GM21381 (cell line): ENCODE results near the gene C11orf24.
"Not testable (repeated sequence)": the region's sequence is repeated elsewhere in the genome, so short reads cannot be mapped to it uniquely, and the experiment has no call there.

Experiments used
- ATAC-seq: cut with Tn5 transposase; IDR thresholded peaks from one replicate; pipeline ENCODE4 v1.9.1; 2021; ENCODE audit warnings: mild to moderate bottlenecking, moderate library complexity; ENCODE audit not compliant: unreplicated experiment

The C11orf24 gene

DNA sequence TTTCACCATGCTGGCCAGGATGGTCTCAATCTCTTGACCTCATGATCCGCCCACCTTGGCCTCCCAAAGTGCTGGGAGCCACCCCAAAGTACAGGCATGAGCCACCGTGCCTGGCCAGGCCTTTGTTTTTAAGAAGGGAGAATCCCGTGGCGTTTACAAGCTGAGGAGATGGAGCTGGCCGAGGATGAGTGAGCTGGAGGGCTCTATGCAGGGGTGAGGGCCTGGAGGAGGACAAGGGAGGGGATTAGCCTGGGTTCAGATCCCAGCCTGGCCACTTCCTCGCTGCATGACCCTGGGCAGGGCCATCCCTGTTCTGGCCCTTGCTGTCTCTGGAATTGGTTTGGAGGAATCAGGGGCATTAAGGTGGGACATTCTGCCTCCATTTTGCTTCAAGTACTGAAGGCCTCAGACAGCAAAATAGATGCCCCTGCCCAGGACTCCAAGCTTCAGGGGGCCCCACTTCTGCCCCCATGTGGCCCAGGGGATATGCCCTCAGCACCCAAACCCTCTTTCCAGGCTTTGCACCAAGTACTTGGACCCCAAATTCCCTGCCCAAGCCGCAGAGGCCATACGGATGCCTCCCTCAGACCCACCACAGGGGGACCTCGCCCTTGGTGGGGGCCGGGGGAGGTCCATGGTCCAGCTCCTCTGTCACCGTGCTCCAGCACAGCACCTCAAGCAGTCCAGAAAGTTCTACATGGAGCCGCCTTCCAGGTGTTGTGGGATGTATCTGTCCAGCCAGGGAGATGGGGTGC is 28.5 kb upstream of the C11orf24 start:
- ATAC-seq = no peak

- not testable (repeated sequence) for ATAC-seq
These were observed 27.7 kb upstream of the C11orf24 start for GRCh38 chr11:68299517-68299879.

DNA sequence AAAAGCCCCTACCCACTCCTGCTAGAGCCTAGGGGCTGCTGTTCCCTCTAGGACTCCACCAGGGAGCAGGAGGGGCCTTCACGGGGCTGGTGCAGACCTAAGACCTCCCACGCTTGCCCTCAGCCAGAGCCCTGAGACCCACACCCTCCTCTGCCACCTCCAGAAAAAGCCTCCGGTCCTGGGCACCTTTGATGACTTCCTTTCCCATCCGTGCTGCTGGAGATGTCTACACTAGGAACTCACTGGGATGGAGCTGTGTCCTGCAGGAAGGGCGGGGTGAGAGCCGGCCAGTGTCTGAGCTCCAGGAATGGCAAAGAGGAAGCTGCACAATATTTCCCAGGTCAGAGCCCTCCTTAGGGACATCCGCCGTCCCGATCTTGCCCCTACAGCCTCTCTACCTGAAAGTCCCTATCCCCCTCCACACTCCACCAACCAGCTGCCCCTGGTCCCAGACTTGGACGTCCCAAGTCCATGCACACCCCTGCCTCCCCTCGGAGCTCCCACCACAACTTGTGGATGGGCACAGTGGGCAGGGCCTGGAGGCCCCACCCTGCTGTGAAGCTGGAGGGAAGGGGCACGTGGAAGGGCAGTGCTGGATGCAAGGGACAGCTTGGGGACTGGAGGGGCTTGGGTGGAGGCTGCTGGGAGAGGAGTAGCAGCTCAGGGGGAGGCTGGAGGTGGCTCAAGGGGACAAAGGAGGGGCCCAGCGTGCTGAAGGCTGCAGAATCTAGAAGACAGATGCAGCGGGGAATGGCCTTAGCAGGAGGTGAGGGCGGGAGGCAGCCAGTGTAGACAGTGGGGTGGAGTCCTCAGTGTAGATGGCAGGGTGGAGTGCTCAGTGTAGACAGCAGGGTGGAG is 27.1 kb upstream of the C11orf24 start:
- ATAC-seq = no peak

- no peak for ATAC-seq
These were observed 26.3 kb upstream of the C11orf24 start for GRCh38 chr11:68297812-68298658.

DNA sequence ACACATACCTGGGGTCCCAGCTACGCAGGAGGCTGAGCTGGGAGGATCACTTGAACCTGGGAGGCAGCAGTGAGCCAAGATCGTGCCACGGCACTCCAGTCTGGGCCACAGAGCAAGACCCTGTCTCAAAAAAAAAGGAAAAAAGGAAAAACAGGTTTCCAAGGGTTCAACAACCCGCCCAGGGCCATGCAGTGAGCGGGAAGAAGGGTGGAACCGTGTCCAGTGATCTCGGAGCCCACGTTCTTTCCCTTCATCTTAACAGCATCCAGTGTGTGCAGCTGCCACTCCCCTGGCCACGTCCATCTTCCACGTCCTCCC is 25.7 kb upstream of the C11orf24 start:
- ATAC-seq = no peak

DNA sequence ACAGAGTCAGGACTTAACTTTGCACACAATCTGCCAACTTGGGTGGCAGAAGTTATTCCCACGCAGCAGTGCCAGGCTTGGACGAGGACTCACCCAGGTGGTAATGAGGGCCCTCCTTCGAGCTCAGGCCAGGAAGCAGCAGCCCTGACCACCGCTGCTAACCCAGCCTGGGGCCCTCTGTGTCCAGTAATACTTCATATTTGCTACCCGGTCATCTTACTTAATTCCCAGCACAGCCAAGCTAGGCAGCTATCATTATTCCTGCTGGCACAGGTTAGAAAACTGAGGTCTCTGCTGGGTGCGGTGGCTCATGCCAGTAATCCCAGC is 25.2 kb upstream of the C11orf24 start:
- ATAC-seq = no peak

- ATAC-seq = no peak
These were observed 24.7 kb upstream of the C11orf24 start for GRCh38 chr11:68296344-68297051.

- ATAC-seq = no peak
These were observed 24.2 kb upstream of the C11orf24 start for GRCh38 chr11:68295940-68296339.

DNA sequence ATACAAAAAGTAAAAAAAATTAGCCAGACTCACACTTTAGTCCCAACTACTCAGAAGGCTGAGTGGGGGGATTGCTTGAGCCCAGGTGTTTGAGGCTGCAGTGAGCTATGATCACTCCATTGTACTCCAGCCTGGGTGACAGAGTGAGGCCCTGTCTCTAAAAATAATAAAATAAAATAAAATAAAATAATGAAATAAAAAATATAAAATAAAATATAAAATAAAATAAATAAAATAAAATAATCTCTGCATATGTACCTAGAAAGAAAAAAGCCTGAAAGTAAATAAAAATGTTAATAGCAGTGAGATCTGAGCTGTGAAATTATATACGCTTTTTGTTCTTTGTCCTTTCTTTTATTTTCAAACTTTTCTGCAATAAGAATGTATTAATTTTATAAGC is 23.5 kb upstream of the C11orf24 start:
- ATAC-seq = no peak

- no peak for ATAC-seq
These were observed 21.9 kb upstream of the C11orf24 start for GRCh38 chr11:68293708-68294107.

DNA sequence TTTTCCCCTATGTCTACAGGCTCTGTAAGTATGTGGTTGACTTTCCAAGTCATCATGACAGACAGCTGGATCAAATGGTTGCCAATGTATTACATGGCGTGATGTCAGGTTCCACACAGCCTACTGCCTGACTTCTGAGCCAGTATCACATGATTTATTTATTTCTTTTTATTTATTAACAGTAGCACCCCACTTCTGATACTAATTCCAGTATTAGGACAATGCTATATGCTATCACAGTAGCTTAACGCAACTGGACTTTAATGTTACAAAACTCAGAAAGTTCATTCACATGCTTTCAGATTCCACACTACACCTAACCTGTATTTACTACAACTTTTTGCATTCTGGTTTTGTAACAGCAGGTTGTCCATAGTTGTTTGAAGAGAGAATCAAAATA is 17.7 kb upstream of the C11orf24 start:
- no peak for ATAC-seq

GRCh38 chr11:68287419-68287818 is 15.6 kb upstream of the C11orf24 start:
- no peak for ATAC-seq

- ATAC-seq = not testable (repeated sequence)
These were observed 12.8 kb upstream of the C11orf24 start for GRCh38 chr11:68284588-68284987.

DNA sequence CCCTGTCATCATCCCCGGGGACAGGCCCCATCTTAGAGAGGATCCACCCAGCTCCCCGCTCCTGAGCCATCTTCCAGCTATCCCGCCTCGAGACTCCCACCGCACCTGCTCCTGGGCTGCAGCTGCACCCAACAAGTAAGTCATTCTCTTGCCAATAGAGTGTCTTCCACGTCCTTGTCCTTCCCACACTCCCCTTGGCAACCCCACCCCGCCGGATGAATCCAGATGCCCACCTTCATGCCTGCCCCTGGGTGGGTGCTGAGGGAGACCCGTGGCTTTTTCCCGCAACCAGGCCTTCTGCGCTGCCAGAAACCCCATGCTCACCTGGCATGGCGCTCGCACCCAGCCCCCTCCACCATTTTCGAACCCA is 11.1 kb upstream of the C11orf24 start:
- no peak for ATAC-seq

- peak; percentile 68 for ATAC-seq
These were observed 10.5 kb upstream of the C11orf24 start for GRCh38 chr11:68282141-68282860.

- ATAC-seq = no peak
These were observed 7.9 kb upstream of the C11orf24 start for GRCh38 chr11:68279676-68280075.

DNA sequence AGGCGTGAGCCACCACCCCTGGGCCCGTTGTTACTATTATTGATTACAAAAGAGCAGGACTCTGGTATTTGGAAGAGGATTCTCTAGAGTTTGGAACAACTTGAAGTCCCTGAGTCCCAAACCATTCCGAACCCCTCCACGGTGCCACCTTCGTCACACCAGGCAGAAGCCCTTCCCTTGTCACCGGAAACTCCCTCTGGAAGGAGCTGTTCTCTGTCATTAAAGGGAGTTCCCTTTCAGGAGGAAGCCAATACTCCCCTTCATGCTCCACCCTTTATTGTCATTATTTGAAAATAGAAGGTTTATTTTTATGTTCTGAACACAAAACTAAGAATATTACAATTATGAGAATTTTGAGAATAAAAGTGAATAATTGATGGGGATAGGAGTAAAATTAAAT is 5.1 kb upstream of the C11orf24 start:
- no peak for ATAC-seq

DNA sequence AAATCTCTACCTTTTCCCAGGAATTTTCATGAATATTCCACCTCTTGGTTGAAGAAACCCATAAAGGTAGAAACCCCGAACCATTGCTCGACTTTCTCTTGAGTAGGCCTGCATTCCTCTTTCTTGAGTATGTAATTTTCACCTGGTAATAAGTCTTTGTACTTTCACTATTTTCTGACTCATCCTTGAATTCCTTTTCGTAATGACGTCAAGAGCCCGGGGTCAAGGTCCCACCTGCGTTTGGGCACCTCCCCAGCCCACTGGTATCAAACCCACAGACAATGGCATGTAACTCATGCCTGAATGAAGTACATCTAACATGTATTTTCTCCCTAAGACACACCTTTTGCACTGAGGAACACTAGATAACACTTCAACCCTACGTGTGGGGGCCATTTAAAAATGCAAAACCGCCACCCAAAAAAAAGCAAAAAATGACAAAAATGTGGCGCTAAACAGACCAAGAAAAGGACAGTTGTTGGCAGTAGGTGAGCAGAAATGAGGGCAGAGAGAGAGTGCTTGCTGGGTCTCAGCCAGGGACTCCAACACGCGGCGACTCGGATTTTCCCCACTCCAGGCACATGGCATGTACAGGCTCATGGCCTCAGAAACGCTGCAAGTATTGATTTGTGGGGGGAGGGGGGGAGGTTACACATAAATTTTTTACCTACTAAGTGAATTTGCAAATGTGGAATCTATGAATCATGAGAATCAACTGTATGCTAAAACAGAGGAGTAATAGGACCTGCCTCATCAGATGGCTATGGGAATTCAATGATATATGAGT is 4.1 kb upstream of the C11orf24 start:
- no peak for ATAC-seq

GRCh38 chr11:68274306-68274705 is 2.5 kb upstream of the C11orf24 start:
- no peak for ATAC-seq
